ENCODE measurements around the gene SRRM1. TPM values are rescaled to one million over a fixed set of nuclear protein-coding genes. Genes with fewer than 3 reads are reported as not detected.

Gene SRRM1, protein sequence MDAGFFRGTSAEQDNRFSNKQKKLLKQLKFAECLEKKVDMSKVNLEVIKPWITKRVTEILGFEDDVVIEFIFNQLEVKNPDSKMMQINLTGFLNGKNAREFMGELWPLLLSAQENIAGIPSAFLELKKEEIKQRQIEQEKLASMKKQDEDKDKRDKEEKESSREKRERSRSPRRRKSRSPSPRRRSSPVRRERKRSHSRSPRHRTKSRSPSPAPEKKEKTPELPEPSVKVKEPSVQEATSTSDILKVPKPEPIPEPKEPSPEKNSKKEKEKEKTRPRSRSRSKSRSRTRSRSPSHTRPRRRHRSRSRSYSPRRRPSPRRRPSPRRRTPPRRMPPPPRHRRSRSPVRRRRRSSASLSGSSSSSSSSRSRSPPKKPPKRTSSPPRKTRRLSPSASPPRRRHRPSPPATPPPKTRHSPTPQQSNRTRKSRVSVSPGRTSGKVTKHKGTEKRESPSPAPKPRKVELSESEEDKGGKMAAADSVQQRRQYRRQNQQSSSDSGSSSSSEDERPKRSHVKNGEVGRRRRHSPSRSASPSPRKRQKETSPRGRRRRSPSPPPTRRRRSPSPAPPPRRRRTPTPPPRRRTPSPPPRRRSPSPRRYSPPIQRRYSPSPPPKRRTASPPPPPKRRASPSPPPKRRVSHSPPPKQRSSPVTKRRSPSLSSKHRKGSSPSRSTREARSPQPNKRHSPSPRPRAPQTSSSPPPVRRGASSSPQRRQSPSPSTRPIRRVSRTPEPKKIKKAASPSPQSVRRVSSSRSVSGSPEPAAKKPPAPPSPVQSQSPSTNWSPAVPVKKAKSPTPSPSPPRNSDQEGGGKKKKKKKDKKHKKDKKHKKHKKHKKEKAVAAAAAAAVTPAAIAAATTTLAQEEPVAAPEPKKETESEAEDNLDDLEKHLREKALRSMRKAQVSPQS
- 40.7 and 45.8 TPM in 2 replicates for total RNA-seq

GRCh38 chr1:24642481-24643362, at the start of gene SRRM1:
Gene SRRM1, plus strand, starts transcription at chr1:24643302. Its CDS starts 25 bp downstream, at chr1:24643327.

Other genes starting within 250 kb of the SRRM1 start
- gene STPG1, start 229.5 kb upstream of the SRRM1 start, total RNA-seq: 5.8 and 8.6 TPM in 2 replicates
- gene NIPAL3, start 227.5 kb upstream of the SRRM1 start, total RNA-seq: 19.2 and 45.9 TPM in 2 replicates
- gene RCAN3, start 140.5 kb upstream of the SRRM1 start, total RNA-seq: 8.5 and 9.5 TPM in 2 replicates
- gene NCMAP, start 87.2 kb upstream of the SRRM1 start, total RNA-seq: under 0.01 and 0.51 TPM in 2 replicates
- 157 and 199 TPM in 2 replicates for gene CLIC4, start 102.1 kb downstream of the SRRM1 start, total RNA-seq

Data from mesangial cell (primary cell).